OCI-LY7 (cell line): ENCODE results near the gene NUB1.

Source experiments
- CTCF ChIP-seq: fragments of 200-600 bp; sonication (generic); conservative IDR thresholded peaks from 2 replicates; pipeline ENCODE4 v1.5.1; 2014; ENCODE audit warnings: mild to moderate bottlenecking, antibody characterized with exemption, low read length, moderate library complexity, mixed read lengths
- EZH2phosphoT487 ChIP-seq: fragments of 200-600 bp; sonication (generic); IDR thresholded peaks from 2 replicates; pipeline ENCODE4 v1.6.1; 2018; ENCODE audit warnings: low read depth, borderline replicate concordance, mild to moderate bottlenecking, mixed run types, antibody characterized with exemption, low read length, moderate library complexity, mixed read lengths

- no peak for TF ChIP-seq CTCF
- no peak for TF ChIP-seq EZH2phosphoT487
Observed at GRCh38 chr7:151388430-151388829, 46.8 kb downstream of the NUB1 start.
